Ascending aorta (tissue), 2 donors: Measurements from ENCODE around the gene UQCRHL. TPM values are rescaled to one million over a fixed set of nuclear protein-coding genes. Genes with fewer than 3 reads are reported as not detected.
A peak's percentile ranks its signal among the peaks of the same experiment; 100 is the strongest.
"Not testable (repeated sequence)": the region's sequence is repeated elsewhere in the genome, so short reads cannot be mapped to it uniquely, and the experiment has no call there.

ENCODE experiments used
- DNase-seq, 2 donors: peaks; one replicate each; pipeline ENCODE4 v3.0.0-alpha.2; 2019; ENCODE audit warnings: low spot score in 2 of 2
- H3K27ac ChIP-seq, 2 donors: fragments of 200-600 bp; sonication (generic); one replicate each; pipeline ENCODE4 v1.5.1; 2016 to 2017; ENCODE audit warnings: mild to moderate bottlenecking in 1 of 2
- H3K27me3 ChIP-seq: fragments of 200-600 bp; sonication (generic); one replicate; pipeline ENCODE4 v1.5.1; 2017
- H3K36me3 ChIP-seq, 2 donors: fragments of 200-600 bp; sonication (generic); one replicate each; pipeline ENCODE4 v1.5.1; 2016
- H3K4me1 ChIP-seq, 2 donors: fragments of 200-600 bp; sonication (generic); one replicate each; pipeline ENCODE4 v1.5.1; 2016 to 2017; ENCODE audit warnings: mild to moderate bottlenecking in 1 of 2
- H3K4me3 ChIP-seq, 2 donors: fragments of 200-600 bp; sonication (generic); one replicate each; pipeline ENCODE4 v1.5.1; 2016 to 2017; ENCODE audit warnings: mild to moderate bottlenecking in 1 of 2
- H3K9me3 ChIP-seq, 2 donors: fragments of 200-600 bp; sonication (generic); one replicate each; pipeline ENCODE4 v1.5.1; 2016
- intact Hi-C: fragments of 100-400 bp; cut with DNase I; formaldehyde crosslinking; loops from one replicate; pipeline ENCODE4 v1.15.1; 2023
- total RNA-seq: library from RNA; depleted of rRNA; stranded (reverse); fragments of >200 nt; gene quantifications from one replicate; pipeline ENCODE4 v1.1.0, GENCODE V29; 2016
- TF ChIP-seq, protein P1 (sequence below), 3 experiments: fragments of 200-600 bp in 2 of 3; fragments of 450-650 bp in 1 of 3; sonication (generic) in 2 of 3; IDR thresholded peaks; one replicate each; pipeline ENCODE4 v1.5.1; 2016 to 2019; ENCODE audit warnings: antibody characterized with exemption in 3 of 3, mild to moderate bottlenecking in 1 of 3, moderate library complexity in 1 of 3

The UQCRHL gene
- total RNA-seq, 1 donor from 2014 or later, result not detected

DNA sequence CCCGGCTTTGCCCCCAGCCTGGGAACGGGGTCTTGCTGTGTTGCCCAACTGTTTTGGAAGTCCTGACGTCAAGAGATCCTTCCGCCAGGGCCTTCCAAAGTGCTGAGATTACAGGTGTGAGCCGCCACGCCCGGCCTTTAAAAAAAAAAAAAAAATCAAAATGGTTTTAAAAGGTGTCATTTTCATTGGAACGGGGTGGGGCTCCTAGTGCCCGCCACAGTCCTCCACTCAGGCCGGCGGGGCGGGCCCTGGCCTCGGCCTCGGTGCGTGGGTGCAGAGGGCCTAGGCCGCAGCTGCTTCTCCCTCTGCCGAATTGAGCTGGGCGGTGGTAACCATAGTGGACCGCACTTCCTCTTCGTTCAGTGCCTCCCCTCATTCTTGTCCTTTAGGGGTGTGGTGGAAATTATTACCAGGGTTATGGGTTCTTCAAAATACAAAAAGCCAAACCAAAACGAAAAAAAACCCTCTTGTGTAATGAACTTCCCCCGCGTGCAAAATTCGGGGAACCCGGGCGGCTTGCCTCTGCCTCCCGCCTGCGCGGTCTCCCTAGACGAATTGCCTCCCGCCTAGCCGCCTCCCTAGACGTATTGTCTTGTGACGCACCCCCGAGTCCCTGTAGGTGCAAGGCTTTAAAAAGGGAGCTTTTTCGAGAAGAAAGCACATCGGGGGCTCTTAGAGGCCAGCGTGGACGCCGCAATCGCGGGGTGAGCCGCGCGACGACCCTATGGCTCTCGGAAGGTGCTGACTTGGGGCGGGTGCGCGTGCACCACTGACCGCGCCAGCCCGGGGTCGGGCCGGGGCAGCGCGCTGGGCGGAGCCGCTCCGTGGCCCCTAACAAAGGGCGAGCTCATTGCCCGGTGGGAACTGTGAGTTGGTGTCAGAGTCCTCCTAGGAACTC, 29.6 kb upstream of the UQCRHL start:
- DNase-seq, result peak in 1 of 2 donors; percentile 71
- peaks cover 0 to 27% of the 10 kb centered on the region in 2 donors for H3K4me1 ChIP-seq
- H3K27ac ChIP-seq, result peak overlapping the region; percentile 100
- TF ChIP-seq, protein P1, sequence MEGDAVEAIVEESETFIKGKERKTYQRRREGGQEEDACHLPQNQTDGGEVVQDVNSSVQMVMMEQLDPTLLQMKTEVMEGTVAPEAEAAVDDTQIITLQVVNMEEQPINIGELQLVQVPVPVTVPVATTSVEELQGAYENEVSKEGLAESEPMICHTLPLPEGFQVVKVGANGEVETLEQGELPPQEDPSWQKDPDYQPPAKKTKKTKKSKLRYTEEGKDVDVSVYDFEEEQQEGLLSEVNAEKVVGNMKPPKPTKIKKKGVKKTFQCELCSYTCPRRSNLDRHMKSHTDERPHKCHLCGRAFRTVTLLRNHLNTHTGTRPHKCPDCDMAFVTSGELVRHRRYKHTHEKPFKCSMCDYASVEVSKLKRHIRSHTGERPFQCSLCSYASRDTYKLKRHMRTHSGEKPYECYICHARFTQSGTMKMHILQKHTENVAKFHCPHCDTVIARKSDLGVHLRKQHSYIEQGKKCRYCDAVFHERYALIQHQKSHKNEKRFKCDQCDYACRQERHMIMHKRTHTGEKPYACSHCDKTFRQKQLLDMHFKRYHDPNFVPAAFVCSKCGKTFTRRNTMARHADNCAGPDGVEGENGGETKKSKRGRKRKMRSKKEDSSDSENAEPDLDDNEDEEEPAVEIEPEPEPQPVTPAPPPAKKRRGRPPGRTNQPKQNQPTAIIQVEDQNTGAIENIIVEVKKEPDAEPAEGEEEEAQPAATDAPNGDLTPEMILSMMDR (IDR thresholded peaks at IDR 0.05), result no peak
- H3K36me3 ChIP-seq, result no peaks in the 10 kb centered on the region
- intact Hi-C loops, result loop anchor here (1.0 kb wide), 1 partner anchor 10 kb away; the partner anchor contains the start of gene SPEN
- peak overlapping the region in 1 of 2 donors; percentile 95 for H3K4me3 ChIP-seq
- H3K9me3 ChIP-seq, result no peaks in the 10 kb centered on the region
- H3K27me3 ChIP-seq, result no peaks in the 10 kb centered on the region

DNA sequence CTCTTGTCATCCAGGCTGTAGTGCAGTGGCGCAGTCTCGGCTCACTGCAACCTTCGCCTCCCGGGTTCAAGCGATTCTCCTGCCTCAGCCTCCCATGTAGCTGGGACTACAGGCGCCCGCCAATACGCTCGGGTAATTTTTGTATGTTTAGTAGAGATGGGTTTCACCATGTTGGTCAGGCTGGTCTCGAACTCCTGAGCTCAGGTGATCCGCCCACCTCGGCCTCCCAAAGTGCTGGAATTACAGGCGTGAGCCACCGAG, 29.0 kb upstream of the UQCRHL start:
- peaks cover 0 to 30% of the 10 kb centered on the region in 2 donors for H3K4me1 ChIP-seq
- not testable (repeated sequence) for H3K36me3 ChIP-seq, H3K9me3 ChIP-seq, DNase-seq, H3K27me3 ChIP-seq
- intact Hi-C loops, result loop anchor here (1.0 kb wide), 1 partner anchor 11 kb away; the partner anchor contains the start of gene SPEN
- H3K27ac ChIP-seq, result peak overlapping the region; percentile 100
- H3K4me3 ChIP-seq, result peak overlapping the region; percentile 63 to 95

DNA sequence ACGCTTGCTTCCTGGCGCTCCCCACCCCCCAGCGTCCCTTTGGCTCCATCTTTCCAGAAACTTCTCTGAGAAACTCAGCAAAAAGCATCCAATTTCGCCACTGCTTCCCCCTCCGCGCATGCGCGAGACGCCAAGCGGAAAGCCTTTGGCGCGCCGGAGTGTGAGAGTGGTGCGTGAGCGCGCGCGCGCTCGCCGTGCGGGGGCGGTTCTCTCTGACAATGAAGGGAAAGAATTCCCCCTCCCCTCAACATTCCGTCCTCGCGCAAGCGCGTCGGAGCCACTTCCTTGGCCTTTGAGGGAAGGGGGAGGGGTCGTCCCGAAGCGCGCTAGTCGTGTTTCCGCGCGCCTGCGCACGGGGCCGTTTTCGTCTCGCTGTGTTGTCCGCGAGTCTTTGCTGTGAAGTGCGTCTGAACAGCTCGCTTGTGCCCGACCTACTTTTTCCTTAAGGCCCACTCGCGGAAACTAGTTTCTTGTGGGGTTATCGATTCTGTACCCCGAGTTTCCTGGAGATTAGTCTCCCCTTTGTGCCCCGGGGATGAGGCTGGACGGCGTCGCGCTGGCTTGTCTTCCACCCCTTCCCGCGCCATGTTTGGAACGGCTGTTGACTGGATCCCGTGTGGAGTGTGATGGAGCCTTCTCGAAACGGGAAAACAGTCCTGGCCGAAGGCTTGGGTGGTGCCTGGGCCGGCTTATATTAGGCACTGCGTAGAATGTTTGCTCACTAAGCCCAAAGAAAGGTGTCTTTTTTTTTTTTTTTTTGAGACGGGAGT, 28.5 kb upstream of the UQCRHL start:
- H3K36me3 ChIP-seq, result no peaks in the 10 kb centered on the region
- H3K4me3 ChIP-seq, result peak overlapping the region; percentile 79 to 95
- TF ChIP-seq, protein P1 (IDR thresholded peaks at IDR 0.05), result no peak
- H3K27me3 ChIP-seq, result no peaks in the 10 kb centered on the region
- H3K27ac ChIP-seq, result peak overlapping the region; percentile 100
- peak; percentile 97 to 100 for DNase-seq
- intact Hi-C loops, result loop anchor here (1.0 to 2.0 kb wide), 2 partner anchors 11 to 51 kb away; partner anchors contain the start of gene SPEN
- no peaks in the 10 kb centered on the region for H3K9me3 ChIP-seq
- H3K4me1 ChIP-seq, result peaks cover 0 to 30% of the 10 kb centered on the region in 2 donors

DNA sequence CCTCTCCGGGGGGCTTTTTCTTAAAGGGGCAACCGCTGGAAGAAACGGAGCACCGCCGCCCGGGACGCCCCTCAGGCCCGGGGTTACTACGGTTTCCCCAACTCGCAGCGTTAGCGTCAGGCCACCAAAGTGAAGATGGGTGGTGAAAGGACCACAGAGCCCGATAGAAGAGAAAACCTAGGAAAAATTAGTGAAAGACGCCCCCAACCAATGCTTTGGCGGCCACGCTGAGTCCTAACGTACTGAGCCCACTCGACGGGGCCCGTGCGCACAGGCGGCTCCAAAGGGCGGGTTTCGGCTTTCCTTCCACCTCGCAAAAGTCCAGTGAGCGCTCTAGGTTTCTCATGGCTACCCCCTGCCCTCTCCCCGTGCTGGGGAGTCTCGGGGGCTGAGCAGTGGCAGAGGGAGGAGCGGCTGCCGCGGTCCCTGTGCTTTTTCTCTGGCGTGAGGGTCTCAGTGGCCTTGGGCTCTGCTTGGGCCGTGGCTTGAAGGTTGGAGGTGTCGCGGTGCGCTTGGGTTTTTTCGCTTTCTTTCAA, 27.8 kb upstream of the UQCRHL start:
- no peaks in the 10 kb centered on the region for H3K9me3 ChIP-seq
- no peaks in the 10 kb centered on the region for H3K27me3 ChIP-seq
- no peaks in the 10 kb centered on the region for H3K36me3 ChIP-seq
- H3K4me3 ChIP-seq, result peak overlapping the region; percentile 79 to 95
- peaks cover 4 to 33% of the 10 kb centered on the region in 2 donors for H3K4me1 ChIP-seq
- peak overlapping the region; percentile 100 for H3K27ac ChIP-seq
- TF ChIP-seq, protein P1 (IDR thresholded peaks at IDR 0.05), result no peak
- DNase-seq, result no peak
- intact Hi-C loops, result loop anchor here (2.0 kb wide), 1 partner anchor 52 kb away; no protein-coding TSS in a partner anchor

DNA sequence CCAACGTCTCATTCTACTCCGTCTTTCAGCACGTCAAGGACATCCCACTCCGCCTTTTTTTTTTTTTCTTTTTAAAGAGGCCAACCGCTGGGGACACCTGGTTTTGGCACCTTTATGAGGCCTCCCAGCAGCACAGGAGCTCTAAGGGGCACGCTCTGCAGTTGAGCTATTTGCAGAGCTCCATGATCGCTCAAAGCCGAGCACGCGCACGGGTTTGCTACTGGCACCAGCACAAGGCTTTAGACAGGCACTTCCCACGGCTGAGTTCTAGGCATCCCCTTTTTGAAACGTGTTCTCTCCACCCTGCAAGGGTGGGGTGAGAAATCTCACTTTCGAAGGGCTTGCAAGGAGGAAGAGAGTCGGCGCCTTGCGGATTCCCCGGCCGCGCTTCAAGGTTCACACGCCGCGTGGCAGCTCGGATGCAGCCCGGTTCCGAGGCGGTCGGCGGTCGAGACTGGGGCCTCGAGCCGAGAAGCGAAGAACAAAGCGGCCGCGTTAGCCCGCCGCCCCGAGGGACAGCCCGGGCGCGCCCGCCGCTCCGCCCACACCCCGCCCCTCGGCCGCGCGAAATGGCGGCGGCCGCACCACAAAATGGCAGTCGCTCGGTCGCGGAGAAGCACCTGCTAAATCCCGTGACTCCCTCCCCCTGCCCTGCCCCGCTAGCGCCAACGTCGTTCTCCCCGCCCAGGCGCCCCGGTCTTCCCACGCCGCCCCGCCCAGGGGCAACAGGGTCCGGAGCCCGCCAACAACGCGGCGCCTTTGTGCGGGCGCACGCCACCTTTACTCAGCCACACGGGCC, 27.2 kb upstream of the UQCRHL start:
- Histone ChIP-seq H3K36me3 (no peaks in the 10 kb centered on the region), H3K4me3 (peak overlapping the region; percentile 79 to 95), H3K27me3 (no peaks in the 10 kb centered on the region), H3K4me1 (peaks cover 4 to 33% of the 10 kb centered on the region in 2 donors), H3K27ac (peak overlapping the region; percentile 100), H3K9me3 (no peaks in the 10 kb centered on the region)
- TF ChIP-seq, protein P1 (IDR thresholded peaks at IDR 0.05), result no peak
- intact Hi-C loops, result loop anchor here (1.0 to 2.0 kb wide), 3 partner anchors 34 to 115 kb away; no protein-coding TSS in a partner anchor
- DNase-seq, result peak; percentile 43 to 90
